GM19452 (cell line): ENCODE data around the gene TTLL11.

Source experiments
- ATAC-seq: cut with Tn5 transposase; IDR thresholded peaks from one replicate; pipeline ENCODE4 v1.9.1; 2021; ENCODE audit not compliant: unreplicated experiment

Gene TTLL11

DNA sequence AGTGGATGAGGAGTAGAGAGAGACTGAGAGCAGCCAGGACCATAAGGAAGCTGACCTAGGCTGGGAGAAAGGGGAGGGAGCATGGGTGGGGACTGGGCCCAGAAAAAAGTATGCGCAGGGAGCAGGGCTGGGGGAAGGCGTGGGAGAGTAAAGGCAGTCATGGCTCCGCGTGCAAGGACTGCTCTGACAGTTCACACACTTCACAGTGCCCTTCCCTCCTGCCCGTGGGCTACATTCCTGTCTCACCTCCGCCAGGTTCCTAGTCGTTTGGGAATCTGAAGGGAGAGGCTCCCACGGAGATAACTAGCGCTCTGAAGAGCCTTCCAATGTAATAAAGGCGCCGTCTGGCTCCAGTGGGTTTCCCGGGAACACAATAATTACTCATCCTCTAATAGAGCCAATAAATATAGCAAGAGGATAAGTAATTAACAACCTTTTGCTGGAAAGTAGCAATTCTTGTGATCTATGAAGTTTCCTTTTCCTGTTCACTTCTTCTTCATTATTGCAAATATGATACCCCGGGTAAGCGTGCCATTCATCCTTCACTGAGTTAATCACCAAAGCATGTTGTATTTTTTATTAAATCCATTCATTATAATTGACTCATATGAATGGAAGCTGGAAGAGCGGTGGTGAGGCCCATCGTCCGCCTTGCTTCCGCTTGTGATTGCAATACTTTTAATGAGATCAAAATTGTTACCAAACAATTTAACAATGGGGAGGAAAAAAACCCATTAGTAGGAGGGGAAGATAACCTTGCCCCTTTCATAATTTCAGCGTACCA is 39.3 kb downstream of the TTLL11 start:
- ATAC-seq: no peak

DNA sequence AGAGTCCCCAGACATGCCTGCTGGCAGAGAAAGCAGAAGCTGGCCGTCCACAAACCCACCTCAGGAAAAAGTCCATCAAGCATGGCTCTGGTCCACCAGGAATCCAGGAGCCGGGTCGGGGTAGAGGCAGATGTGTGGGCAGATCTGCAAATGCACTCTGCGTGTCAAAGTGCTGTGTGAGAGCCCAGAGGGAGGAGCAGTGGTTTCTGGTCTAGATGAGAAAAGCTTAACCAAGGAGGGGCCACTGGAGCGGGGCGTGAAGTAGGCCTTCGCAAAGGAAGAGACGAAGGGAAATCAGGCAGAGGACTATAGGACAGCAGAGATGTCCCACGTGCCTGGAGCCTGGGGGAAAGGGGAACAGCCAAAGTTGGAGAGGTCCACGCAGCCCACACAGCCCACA is 40.0 kb downstream of the TTLL11 start:
- ATAC-seq: no peak

DNA sequence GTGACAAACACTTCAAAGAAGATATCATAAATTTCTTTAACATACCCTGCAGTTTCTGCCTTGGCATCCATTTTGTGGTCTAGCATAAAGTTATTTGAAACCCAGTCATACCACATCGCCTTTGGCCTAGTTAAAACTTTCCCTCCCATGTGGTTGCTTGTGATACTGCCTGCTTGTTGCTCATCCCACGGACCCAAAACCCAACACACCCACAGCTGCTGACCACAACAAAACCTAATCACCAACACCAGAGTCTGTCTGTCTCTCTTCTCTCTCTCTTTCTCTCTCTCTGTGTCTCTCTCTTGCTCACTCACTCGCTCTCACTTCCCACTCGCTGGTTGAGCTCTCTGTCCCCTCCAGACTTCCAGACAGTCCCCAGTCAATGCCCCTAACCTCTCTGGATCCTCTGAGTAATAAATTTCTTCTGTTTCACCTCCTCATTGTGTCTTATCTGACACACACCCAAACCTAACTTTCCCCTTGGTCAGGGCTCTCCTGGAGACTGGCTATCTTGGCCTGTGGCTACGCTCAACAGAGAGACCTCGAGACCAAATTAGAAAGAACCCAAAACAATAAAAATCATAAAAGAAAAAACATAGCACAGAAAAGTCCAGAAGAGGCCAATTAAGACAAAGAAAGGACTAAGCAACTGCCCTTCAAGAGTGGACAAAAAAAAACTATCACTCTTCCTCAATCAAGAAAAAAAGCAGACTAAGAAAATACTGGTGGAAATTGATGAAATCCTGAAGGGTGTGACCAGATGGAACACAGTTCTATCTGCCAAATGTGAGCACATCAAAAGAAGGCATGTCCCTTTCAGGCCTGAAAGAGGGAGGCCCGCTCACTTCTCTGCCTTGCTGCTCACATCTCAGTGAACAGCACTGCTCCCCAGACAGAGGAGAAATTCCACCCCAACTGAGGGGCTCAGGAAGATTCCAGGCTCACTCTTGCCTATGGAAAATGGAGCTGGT is 41.5 kb downstream of the TTLL11 start:
- peak; percentile 49 for ATAC-seq

DNA sequence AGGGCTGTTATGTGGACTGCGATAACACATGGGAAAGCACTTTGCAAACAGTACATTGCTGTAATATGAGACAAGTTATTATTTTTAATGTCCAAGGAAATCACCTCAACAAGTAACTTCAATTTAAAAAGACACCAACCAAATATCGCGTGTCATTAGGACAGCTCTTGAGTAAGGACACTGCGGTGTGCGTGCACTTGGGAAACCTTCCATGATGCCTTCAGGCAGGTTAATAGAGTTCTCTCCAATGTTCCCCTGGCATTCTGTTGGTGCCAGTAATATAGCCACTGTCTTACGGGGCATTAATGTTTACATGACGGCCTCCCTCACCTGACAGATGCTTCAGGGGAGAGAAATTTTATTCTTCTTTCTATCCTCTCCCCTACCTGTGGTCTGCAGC is 42.9 kb downstream of the TTLL11 start:
- no peak for ATAC-seq

DNA sequence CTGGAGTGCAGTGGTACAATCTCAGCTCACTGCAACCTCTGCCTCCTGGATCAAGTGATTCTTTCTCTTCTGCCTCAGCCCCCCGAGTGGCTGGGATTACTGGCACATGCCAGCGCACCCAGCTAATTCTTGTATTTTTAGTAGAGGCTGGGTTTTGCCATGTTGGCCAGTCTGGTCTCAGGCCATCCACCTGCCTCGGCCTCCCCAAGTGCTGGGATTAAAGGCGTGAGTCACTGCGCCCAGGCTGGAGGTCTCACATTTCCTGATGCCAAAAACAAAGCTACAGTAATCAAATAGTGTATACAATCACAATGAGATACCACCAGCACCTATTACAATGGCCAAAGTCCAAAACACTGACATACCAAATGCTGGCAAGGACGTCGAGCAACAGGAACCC is 51.1 kb downstream of the TTLL11 start:
- no peak for ATAC-seq

DNA sequence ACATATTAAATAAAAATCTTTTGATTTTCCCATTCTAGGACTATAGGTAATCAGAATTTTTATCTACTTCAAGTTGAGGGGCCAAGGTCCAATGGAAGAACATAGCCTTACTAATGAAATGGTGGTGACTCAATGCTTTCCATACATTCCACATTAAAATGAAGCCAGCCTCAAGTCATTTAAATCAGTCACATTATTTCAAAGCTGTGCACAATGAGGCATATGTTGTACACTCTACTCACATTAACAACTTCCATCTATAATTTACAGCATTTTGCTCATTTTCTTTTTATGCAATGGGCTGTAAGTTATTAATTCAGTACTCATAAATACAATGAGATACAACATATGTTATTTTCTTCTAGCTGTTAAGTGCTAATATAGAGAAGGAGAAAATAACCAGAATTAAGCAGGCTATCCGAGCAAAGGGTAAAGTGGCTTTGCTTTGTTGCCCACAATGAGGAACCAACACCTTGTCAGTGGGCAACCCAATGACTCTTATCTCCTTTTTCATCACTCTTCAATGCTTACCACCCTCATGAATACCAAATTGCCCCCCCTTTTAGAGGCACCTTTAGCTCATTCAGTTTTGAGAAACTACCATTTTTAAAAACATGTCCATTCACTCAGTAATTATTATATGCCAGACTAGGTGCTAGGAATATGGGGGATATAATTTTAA is 52.4 kb downstream of the TTLL11 start:
- no peak for ATAC-seq

DNA sequence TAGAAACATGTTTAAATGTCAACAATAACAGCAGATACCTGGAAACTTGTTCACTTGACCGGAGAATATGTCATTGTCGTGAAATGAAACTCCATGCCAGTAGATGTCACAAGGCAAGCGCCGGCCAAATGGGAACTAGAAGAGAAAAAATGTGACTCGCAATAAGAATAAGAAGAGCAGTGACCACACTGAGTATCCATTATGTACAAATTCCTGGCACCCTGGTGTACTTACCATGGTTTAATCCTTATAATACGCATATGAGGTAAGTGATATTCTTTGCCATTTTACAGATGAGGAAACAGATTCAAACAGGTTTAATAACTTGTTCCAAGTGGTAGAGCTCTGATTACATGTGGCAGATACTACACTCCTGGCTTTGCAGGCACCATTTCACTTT is 53.9 kb downstream of the TTLL11 start:
- ATAC-seq: no peak

DNA sequence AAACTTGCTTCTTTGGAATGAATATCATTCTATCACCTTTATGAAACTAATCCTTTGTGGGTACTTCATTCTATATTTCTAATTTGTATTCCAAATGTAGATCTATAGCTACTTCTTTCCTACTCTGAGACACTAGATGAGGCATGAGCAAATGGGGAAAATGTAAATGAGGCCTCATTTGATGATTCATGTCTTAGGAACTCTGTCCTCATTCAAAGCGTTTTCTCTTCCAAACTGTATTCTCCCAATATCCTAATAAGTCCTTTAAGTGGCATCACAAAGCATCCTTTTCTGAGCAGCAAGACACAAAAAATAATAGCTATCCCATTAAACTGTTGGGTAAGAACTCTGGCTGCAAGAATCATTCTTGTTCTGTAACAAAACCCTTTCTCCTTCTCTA is 56.1 kb downstream of the TTLL11 start:
- no peak for ATAC-seq

DNA sequence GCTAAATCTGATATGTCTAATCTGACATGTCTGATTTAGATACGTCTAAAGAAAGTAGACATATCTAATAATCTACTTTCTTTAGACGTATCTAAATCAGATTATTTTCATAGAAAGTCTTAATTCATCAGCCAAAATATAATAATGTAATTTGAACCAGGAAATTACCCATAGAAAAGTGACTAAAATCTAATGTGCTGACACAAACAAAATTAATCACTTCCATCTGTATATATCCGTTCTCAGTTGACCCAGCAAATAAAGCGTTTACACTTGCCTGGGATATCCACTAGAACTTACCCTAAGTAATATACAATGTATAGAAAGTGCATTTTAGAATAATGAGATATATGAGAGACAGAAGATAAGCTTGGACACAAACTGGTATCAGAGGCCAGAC is 56.7 kb downstream of the TTLL11 start:
- ATAC-seq: no peak

DNA sequence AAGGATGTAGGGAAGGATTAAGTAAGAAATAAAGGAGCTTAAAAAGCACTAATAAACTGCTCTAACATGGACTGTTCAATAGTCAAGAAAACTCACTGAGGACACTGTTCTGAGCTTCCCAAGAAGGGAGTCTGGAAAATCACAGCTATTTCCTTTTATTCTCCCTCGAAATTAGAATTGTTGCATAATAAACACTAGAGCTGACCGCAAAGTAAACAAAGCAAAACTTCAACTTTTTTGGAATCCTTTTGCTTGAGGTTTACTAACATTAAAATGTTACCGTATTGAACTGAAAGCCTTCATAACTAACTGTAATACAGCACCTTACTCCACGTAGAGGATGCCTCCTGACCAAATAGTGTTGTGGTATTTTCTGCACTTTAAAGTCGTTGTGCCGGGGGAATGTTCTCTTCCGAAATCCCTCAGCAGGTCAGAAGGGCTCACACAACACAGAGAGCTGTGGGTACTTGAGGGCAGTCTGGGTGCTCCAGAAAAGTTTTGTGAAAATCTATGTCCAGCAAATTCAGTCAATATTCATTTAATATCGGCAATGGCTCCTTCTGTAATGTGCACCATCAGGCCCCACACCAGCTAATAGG is 59.2 kb downstream of the TTLL11 start:
- no peak for ATAC-seq

DNA sequence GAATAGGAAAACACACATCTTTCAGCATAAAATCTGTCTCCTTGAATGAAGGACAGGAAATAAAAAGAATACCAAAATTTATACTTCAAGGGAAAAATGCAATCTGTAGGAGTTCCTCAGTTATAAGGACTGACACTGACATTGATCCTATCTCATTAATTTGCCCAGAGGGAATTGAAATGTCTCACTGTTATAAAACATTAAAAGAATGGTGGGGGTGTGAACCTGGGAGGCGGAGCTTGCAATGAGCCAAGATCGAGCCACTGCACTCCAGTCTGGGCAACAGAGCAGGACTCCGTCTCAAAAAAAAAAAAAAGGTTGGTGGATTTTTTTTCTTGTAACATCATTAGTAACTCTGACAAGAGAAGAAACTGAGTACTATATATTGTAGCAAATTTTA is 60.8 kb downstream of the TTLL11 start:
- ATAC-seq: no peak

DNA sequence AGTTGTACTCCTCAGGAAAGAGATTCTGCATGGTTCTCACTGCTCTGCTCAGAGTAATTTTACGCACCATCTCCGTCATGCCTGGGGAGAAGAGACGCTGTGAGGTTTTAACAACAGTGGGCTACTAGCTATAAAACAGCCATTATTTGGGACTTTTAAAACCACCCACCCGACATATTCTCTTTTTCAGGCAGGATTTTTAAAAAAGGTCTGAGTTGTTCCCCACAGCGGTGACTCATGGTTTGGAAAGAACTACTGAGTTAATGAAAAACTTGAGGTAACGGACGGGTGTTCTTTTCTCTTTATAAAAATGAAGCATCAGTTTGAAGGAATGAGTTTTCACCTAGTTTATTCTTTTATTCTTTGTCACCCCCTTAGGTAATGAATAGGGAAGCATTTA is 61.3 kb downstream of the TTLL11 start:
- no peak for ATAC-seq

DNA sequence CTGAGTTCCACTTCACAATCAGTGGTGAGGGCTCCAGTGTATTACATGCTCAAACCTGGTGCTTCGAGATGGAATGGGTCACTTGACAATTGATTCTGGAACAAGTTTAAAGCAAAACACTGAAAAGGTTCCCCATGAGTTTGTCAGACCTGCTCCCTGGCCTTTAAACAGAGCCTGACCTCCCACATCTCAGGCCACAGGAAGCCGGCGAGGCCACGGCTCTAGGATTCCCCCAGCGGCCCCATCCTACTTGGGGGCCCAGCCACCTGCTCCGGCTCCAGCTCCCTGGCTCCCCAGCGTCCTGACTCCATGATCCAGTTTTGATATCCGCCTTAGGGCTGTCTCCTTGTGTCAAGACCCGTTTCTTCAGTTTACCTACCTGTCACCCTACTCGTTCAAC is 62.0 kb downstream of the TTLL11 start:
- ATAC-seq: no peak

DNA sequence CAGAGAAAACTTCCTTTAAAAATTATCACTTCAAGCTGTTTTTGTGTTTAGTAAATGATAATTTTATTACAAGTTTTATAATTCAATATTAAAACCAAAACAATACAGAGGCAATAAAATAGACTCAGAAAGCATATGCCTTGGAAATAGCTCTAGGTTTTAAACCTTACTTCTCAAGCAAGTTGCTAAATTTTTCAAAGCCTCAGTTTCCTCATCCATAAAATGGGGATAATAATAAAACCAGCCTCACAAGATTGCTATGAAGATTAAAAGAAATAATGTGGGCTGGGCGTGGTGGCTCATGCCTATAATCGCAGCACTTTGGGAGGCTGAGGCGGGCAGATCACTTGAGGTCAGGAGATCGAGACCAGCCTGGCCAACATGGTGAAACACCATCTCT is 62.8 kb downstream of the TTLL11 start:
- ATAC-seq: no peak

DNA sequence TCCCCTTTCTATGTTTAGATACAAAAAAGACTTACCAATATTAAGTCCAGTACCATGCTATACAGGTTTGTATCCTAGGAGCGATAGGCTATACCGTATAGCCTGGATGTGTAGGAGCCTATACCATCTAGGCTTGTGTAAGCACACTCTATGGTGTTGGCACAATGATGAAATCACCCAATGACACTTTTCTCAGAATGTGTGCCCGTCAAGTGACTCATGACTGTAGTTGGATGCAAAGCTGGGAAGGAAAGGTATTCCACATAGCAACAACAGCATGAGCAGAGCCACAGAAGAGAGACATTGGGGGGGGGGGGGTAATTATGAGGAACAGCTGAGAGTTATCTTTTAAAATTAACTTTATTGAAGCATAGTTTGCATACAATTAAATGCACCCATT is 63.2 kb downstream of the TTLL11 start:
- no peak for ATAC-seq

DNA sequence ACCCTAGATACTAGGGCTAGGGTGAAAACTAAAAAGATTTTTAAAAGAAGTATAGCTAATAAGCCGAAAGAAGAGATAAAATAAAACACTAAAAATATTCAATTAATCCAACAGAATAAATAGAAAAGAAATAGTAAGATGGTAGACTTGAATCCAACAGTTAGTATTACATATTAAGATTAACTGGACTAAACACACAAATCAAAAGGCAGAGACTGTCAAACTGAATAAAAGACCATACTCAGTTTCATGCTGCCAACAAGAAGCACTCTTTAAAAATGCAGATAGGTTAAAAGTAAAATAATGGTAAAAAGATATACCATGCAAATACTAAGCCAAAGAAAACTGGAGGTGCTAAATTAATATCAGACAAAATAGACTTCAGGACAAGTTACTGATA is 65.0 kb downstream of the TTLL11 start:
- ATAC-seq: no peak

DNA sequence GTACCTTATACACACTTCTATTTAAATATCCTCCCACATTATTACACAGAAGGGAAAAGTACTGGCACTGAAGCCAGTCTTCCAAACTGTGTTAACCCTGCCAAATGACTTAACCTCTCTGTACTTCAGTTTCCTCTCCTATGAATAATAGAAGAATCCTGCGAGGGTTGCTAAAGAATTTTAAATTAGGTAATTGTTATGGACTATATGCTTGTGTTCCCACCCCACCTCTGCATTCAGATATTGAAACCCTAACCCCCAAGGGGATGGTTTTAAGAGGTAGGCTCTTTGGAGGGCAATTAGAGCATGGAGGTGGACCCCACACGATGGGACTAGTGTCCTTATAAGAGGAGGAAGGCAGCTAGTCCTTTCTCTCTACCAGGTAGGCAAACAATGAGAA is 72.7 kb downstream of the TTLL11 start:
- ATAC-seq: no peak

DNA sequence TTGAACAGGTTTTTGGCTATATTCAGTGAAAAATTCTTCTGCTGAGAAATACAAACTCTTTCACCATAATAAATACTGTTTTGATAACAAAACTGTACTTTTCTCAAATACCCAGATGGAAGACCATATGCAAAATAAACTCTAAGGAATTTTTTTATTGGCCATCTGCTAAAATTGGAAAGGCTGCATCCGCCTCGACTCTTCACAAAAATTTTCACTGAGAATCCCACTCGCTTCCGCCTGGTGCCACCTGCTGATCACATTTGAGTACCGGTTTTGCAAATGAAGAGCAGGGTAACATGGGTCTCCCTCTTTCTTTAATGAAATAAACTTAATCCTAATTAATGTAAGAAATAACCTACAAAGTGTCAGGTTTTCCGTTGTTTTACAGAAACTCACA is 76.4 kb downstream of the TTLL11 start:
- no peak for ATAC-seq

DNA sequence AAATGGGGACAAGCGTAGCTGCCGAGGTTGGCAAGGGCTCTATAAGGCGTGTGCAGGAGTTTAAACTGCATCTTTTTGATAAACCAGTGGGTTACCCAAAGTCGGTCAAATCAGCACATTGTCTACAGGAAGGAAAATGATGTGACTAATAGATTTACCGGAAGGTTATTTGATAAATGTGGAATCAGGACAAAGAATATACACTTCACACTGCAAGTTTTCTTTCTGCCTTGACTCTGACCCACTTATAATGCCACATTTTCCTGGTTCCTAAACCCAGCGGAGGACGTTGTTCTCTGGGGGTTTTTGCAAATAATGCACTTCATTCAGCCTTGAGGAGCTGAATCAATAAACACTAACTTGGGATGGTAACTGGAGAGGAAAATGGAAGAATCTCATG is 76.8 kb downstream of the TTLL11 start:
- no peak for ATAC-seq

DNA sequence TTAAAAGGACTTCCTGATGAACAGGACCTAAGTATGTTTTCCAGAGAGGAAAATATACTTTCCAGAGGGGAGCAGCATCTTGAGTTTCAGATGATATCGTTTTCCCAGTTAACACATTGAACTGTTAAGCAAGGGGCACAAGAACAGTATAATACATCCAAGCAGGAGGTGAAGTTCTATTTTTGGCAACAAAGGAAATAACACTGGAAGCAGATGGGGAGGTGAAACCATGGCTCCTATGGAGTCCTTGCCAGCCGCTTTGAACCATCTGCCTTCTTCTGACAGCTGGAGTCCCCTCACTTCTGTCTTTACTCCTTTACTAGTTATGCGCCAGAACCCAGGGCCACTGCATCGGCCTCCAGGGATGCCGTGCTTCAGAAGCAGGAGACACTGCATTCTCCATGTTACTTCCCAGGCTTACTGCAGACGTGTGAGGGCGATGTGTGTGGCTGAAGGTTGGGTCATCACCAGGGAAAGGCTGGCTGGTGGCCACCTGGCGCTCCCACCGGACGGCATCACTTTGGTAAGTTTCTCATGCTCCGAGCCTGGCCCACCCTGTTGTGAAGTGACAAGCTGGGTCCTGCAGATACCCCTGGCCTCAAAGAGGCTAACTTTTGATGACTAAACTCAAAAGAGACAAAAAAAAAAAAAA is 77.8 kb downstream of the TTLL11 start:
- ATAC-seq: no peak
